GM12874 (cell line): ENCODE measurements around the gene CASP4.

ENCODE experiments used
- TF ChIP-seq, protein P1 (sequence below): IDR thresholded peaks from 2 replicates; pipeline ENCODE4 v1.5.1; 2011; ENCODE audit warnings: low read depth, mild to moderate bottlenecking, control low read depth, low read length, moderate library complexity; ENCODE audit not compliant: insufficient read depth

CASP4 gene

DNA sequence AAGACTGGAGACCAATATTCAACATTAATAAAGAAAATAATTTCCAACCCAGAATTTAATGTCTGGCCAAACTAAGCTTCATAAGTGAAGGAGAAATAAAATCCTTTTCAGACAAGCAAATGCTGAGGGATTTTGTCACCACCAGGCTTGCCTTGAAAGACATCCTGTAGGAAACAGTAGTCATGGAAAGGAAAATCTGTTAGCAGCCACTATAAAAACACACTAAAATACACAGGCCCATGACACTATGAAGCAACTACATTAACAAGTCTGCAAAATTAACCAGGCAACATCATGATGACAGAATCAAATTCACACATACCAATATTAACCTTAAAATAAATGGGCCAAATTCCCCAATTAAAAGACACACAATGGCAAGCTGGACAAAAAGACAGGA, 2.4 kb upstream of the CASP4 start:
- TF ChIP-seq, protein P1, sequence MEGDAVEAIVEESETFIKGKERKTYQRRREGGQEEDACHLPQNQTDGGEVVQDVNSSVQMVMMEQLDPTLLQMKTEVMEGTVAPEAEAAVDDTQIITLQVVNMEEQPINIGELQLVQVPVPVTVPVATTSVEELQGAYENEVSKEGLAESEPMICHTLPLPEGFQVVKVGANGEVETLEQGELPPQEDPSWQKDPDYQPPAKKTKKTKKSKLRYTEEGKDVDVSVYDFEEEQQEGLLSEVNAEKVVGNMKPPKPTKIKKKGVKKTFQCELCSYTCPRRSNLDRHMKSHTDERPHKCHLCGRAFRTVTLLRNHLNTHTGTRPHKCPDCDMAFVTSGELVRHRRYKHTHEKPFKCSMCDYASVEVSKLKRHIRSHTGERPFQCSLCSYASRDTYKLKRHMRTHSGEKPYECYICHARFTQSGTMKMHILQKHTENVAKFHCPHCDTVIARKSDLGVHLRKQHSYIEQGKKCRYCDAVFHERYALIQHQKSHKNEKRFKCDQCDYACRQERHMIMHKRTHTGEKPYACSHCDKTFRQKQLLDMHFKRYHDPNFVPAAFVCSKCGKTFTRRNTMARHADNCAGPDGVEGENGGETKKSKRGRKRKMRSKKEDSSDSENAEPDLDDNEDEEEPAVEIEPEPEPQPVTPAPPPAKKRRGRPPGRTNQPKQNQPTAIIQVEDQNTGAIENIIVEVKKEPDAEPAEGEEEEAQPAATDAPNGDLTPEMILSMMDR = no peak

DNA sequence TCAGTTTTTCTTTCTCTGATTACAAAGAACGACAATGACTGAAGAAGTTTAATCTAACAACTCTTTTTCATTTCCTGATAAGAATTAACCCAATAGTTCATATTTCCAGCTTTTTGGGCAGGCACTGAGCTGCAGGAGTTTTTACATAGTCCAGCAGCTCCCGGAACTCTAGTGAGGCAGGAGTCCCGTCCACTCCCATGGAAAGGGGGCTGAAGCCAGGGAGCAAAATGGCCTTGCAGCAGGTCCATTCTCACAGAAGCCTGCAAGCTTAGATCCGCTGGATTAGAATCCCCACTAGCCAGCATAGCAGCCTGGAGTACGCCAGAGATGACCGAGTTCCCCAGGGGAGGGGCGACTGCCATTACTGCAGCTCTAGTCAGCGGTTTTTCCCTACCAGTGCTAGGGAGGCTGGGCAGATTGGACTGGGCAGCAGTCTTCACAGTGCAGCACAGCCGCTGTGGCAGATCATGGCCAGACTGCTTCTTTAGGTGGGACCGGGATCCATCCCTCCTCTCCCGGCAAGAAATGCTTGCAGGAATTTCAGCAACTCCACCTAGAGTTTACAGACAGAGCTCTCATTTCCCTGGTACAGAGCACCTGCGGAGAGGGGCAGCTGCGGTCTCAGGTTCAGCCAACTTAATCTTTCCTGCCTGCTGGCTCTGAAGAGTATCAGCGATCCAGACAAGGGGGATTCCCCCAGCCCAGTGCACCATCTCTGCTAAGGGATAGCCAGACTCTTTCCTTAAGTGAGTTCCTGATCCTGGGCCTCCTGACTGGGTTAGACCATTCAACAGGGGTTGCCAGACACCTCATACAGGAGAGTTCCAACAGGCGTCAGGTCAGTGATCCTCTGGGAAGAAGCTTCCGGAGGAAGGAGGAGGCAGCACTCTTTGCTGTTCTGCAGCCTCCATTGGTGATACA, 742 bp upstream of the CASP4 start:
- TF ChIP-seq, protein P1 = no peak

DNA sequence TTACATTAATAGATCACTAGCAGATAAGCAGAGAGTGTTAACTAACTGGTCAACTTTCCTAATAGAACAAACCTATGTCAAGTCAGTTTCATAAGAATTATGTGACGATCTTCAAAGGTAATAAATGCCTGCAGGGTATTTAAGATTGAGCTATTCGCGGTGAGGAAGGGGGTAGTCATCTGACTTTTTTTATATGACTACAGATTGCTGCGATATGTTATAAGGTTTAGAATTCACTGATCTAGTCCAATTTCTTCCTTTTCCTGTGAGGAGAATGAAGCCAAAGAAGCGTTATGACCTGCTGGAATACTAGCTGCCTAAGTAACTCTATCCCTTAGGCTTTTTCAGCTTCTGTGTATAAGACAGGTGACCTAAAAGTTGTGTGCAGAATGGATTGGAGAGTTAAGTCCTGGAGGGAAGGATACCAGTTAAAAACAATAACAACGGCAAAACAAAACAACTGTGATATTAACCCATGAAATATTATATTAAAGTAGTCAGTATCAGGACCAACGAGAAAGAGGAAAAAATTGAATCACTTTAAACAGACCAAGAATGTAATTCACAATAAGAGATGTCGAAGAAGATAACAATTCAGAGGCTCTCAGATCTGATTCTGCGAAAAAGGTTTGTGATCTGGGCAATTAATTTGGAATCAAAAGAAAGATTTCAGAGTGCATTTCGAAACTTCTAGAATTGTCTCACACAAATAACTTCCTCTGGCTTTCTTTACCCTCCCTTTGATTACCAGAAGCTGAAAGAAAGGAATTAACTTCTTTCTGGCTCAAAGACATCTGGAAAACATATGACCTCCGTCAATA, 630 bp downstream of the CASP4 start:
- TF ChIP-seq, protein P1 = no peak

DNA sequence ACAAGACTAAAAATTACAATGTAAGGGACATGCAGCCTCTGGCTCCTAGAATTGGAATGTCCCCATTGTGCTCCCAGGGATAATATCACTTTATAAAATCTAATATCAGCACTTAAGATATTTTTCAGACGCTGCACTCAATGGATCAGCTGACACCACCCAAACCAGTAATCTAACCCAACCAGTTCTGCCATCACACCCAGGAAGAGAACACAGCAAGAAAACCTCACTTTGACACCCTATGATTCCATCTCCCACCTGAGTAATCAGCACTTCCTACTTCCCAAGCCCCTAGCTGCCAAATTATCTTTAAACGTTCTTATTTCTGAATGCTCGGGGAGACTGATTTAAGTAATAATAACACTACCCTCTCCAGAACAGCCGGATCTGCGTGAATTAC, 2.6 kb downstream of the CASP4 start:
- TF ChIP-seq, protein P1 = no peak

DNA sequence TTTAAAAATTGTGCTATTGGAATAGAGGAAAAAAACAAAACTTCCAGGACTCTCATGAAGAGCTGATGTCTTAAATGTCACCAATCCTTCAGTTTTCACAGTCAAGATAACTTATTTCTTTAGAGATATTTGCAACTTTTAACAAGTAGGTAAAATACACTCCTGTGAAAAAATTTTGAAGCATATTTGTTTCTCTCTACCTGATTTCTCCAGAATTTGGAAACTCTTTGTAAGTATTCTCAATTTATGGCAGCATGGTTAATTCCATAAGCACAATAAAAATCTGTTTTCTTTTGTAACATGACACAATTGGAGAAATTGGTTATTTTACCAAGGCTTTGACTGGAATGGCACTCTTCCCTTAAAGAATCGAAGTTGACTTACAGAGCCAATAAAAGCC, 4.1 kb downstream of the CASP4 start:
- TF ChIP-seq, protein P1 = no peak

DNA sequence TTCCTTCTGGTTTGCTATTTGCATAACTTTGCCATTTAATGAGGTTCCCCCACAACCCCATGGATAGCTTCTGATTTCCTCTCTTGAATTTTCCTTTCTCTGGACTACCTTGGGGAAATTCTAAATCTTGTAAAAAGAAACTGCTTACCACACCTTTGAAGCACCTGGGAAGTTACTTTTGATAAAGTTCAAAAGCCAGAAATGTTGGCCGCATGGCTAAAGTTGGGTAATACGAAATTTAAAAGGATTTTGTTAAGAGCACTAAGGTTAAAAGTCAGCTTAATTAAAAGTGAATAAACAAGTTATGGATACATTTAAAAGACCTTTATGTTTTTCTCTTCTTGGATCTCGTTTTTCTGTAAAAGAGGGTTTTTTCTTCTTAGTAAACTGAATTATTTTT, 5.5 kb downstream of the CASP4 start:
- TF ChIP-seq, protein P1 = no peak

DNA sequence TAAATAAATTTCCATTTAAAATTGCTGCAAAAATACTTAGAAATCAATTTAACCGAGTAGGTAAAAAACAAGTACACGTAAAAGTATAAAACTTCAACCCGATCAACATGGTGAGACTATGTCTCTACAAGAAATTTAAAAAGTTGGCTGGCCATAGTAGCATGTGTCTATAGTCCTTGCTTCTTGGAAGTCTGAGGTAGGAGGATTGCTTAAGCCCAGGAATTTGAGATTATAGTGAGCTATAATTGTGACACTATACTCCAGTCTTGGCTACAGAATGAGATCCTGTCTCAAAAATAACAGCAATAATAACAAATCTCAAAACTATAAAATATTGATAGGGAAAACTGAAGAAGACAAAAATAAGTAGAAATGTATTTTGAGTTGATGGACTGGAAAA, 11.1 kb downstream of the CASP4 start:
- TF ChIP-seq, protein P1 = no peak
